ENCODE measurements around the gene A3GALT2. TPM values are rescaled to one million over a fixed set of nuclear protein-coding genes. Genes with fewer than 3 reads are reported as not detected.

The A3GALT2 gene
- total RNA-seq, 1 donor from 2014 or later = not detected

DNA sequence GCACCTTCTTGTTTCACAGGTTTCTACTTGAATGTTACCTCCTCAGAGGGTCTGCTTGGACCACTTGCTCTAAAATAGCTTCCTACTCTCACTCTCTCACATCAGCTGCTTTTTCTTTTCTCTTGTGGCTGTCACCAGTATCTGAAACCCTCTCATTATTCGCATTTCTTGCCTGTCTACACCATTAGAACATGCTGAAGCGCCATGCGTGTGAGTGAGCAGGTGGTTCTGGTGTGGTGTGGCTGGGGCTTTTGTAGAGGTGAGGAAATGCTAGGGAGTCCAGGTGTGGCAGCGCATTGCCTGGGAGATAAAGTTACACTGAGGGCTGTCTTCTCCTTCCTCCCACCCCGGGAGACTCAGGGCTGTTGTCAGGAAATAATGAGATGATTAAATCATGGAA is 60.5 kb downstream of the A3GALT2 start:
- Histone ChIP-seq H2AFZ (replicated peaks) (no peak overlapping the region), H3K4me2 (no peak overlapping the region), H3K79me2 (ENCODE audit: low read depth) (peaks cover 84% of the 10 kb centered on the region), H3F3A (ENCODE audit: low read depth) (peaks cover 5% of the 10 kb centered on the region), H3K9me3 (ENCODE audit: low read depth) (no peaks in the 10 kb centered on the region), H3K4me1 (peaks cover 22% of the 10 kb centered on the region), H3K27ac (no peak overlapping the region), H3K4me3 (no peak overlapping the region), H4K20me1 (ENCODE audit: low read depth) (peaks cover 74% of the 10 kb centered on the region), H3K27me3 (no peaks in the 10 kb centered on the region), H3K9ac (no peak overlapping the region), H3K36me3 (no peaks in the 10 kb centered on the region)
- DNase-seq (ENCODE audit: low spot score) = no peak
- Mint-ChIP-seq H3K27me3 (ENCODE audit: insufficient read depth, low read depth) (peaks cover 6% of the 10 kb centered on the region), H3K4me3 (no peak overlapping the region), H3K36me3 (peaks cover 12% of the 10 kb centered on the region), H3K4me1 (peaks cover 45% of the 10 kb centered on the region), H3K9me3 (peaks cover 4% of the 10 kb centered on the region), H3K27ac (no peak overlapping the region)
- TF ChIP-seq EZH2 (IDR thresholded peaks at IDR 0.05) (no peak), EZH2phosphoT487 (IDR thresholded peaks at IDR 0.05) (no peak)
- TF ChIP-seq, protein P1, sequence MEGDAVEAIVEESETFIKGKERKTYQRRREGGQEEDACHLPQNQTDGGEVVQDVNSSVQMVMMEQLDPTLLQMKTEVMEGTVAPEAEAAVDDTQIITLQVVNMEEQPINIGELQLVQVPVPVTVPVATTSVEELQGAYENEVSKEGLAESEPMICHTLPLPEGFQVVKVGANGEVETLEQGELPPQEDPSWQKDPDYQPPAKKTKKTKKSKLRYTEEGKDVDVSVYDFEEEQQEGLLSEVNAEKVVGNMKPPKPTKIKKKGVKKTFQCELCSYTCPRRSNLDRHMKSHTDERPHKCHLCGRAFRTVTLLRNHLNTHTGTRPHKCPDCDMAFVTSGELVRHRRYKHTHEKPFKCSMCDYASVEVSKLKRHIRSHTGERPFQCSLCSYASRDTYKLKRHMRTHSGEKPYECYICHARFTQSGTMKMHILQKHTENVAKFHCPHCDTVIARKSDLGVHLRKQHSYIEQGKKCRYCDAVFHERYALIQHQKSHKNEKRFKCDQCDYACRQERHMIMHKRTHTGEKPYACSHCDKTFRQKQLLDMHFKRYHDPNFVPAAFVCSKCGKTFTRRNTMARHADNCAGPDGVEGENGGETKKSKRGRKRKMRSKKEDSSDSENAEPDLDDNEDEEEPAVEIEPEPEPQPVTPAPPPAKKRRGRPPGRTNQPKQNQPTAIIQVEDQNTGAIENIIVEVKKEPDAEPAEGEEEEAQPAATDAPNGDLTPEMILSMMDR (IDR thresholded peaks at IDR 0.05) = no peak

DNA sequence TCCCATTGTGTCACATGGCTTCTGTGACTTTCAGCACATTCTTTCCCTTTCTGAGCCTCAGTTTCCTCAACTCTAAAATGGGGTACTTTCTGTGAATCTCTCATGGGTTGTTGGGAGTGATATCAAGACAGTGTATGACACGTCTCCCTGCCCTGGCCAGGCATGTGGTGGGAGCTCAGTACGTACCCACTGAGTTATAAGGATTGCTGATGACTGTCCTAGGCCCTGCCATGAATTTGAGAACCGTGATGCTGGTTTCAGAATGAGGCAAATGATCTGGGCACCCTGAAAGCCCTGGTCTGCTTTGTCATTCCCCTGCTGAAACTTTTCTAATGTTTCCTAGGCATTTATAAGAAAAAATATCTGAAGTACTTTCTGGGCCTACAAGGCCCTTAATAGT is 61.0 kb downstream of the A3GALT2 start:
- Histone ChIP-seq H3K79me2 (ENCODE audit: low read depth) (peaks cover 79% of the 10 kb centered on the region), H4K20me1 (ENCODE audit: low read depth) (peaks cover 68% of the 10 kb centered on the region), H3K27ac (no peak overlapping the region), H3K27me3 (no peaks in the 10 kb centered on the region), H3K4me3 (no peak overlapping the region), H3K4me1 (peaks cover 22% of the 10 kb centered on the region), H3F3A (ENCODE audit: low read depth) (peaks cover 11% of the 10 kb centered on the region), H3K4me2 (no peak overlapping the region), H3K9me3 (ENCODE audit: low read depth) (no peaks in the 10 kb centered on the region), H2AFZ (replicated peaks) (no peak overlapping the region), H3K36me3 (no peaks in the 10 kb centered on the region), H3K9ac (no peak overlapping the region)
- peaks cover 12% of the 10 kb centered on the region for H3K36me3 Mint-ChIP-seq
- peaks cover 4% of the 10 kb centered on the region for H3K9me3 Mint-ChIP-seq
- H3K27ac Mint-ChIP-seq = no peak overlapping the region
- H3K4me1 Mint-ChIP-seq = peaks cover 45% of the 10 kb centered on the region
- no peak overlapping the region for H3K4me3 Mint-ChIP-seq
- TF ChIP-seq EZH2 (IDR thresholded peaks at IDR 0.05) (no peak), EZH2phosphoT487 (IDR thresholded peaks at IDR 0.05) (no peak)
- TF ChIP-seq, protein P1 (IDR thresholded peaks at IDR 0.05) = no peak
- no peak for DNase-seq (ENCODE audit: low spot score)
- peaks cover 6% of the 10 kb centered on the region for H3K27me3 Mint-ChIP-seq (ENCODE audit: insufficient read depth, low read depth)

DNA sequence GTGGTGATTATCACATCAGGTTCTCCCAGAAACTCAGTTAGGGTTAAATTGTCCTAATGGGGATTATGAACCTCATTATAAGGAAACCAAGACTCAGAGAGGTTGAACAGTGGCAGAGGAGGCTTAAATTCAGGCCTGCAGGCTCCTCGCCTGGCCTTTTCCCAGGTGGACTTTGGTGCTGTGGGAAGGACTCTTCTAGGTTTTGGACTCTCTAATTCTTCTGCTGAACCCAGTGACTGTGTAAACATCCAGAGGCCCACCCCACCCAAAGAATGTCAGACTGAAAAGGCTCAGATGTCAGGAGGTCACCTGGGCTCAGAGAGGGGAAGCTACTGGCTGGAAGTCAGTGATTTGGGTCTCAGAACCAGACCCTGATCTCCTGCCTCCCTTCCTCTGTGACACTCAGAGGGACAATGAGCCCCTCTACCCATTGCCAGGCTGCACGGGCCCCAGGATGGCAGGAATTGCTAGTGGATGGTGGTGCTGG is 62.1 kb downstream of the A3GALT2 start:
- Histone ChIP-seq H3K4me1 (peaks cover 22% of the 10 kb centered on the region), H3K27ac (no peak overlapping the region), H3K36me3 (no peaks in the 10 kb centered on the region), H3K27me3 (no peaks in the 10 kb centered on the region), H4K20me1 (ENCODE audit: low read depth) (peaks cover 58% of the 10 kb centered on the region), H3F3A (ENCODE audit: low read depth) (peaks cover 16% of the 10 kb centered on the region), H3K4me2 (peak overlapping the region; percentile 86), H3K79me2 (ENCODE audit: low read depth) (peaks cover 68% of the 10 kb centered on the region), H2AFZ (replicated peaks) (no peak overlapping the region), H3K4me3 (no peak overlapping the region), H3K9me3 (ENCODE audit: low read depth) (no peaks in the 10 kb centered on the region), H3K9ac (no peak overlapping the region)
- peaks cover 4% of the 10 kb centered on the region for H3K9me3 Mint-ChIP-seq
- DNase-seq (ENCODE audit: low spot score) = no peak
- H3K4me1 Mint-ChIP-seq = peaks cover 42% of the 10 kb centered on the region
- peaks cover 12% of the 10 kb centered on the region for H3K36me3 Mint-ChIP-seq
- no peak overlapping the region for H3K27ac Mint-ChIP-seq
- peak overlapping the region; percentile 100 for H3K4me3 Mint-ChIP-seq
- H3K27me3 Mint-ChIP-seq (ENCODE audit: insufficient read depth, low read depth) = peaks cover 6% of the 10 kb centered on the region
- TF ChIP-seq EZH2 (IDR thresholded peaks at IDR 0.05) (no peak), EZH2phosphoT487 (IDR thresholded peaks at IDR 0.05) (no peak)
- TF ChIP-seq, protein P1 (IDR thresholded peaks at IDR 0.05) = no peak
